HG02885 (cell line): ENCODE measurements around the gene UBA1.

ENCODE experiments used
- ATAC-seq: cut with Tn5 transposase; IDR thresholded peaks from one replicate; pipeline ENCODE4 v1.9.1; 2021; ENCODE audit warnings: mild to moderate bottlenecking; ENCODE audit not compliant: unreplicated experiment, poor library complexity

The UBA1 gene

GRCh38 chrX:47193475-47194193 lies at the start of gene UBA1:
UBA1 (plus strand) TSS chrX:47193829; CDS start chrX:47198803, 4,974 bp downstream.
- peak; percentile 82 for ATAC-seq

- peak; percentile 7 for ATAC-seq
Measured at GRCh38 chrX:47143894-47144625, 49.6 kb upstream of the UBA1 start.

- ATAC-seq = peak; percentile 91
Measured at GRCh38 chrX:47144626-47145394, 48.8 kb upstream of the UBA1 start, which contains the start of the genes NDUFB11 and RBM10. NDUFB11 (minus strand) TSS chrX:47144702; CDS start chrX:47144679, 23 bp downstream. RBM10 (plus strand) TSS chrX:47145221; CDS start chrX:47147482, 2,261 bp downstream.

GRCh38 chrX:47145395-47146120 lies 48.1 kb upstream of the UBA1 start:
- ATAC-seq = peak; percentile 31

- no peak for ATAC-seq
Measured at GRCh38 chrX:47146121-47146935, 47.3 kb upstream of the UBA1 start.

- no peak for ATAC-seq
Measured at GRCh38 chrX:47146936-47147859, 46.4 kb upstream of the UBA1 start.

GRCh38 chrX:47148946-47149345 lies 44.7 kb upstream of the UBA1 start:
- ATAC-seq = no peak

- no peak for ATAC-seq
Measured at GRCh38 chrX:47151435-47151834, 42.2 kb upstream of the UBA1 start.

GRCh38 chrX:47156611-47157520 lies 36.8 kb upstream of the UBA1 start:
- no peak for ATAC-seq

- no peak for ATAC-seq
Measured at GRCh38 chrX:47158131-47158530, 35.5 kb upstream of the UBA1 start.

- no peak for ATAC-seq
Measured at GRCh38 chrX:47158781-47159180, 34.8 kb upstream of the UBA1 start.

- no peak for ATAC-seq
Measured at GRCh38 chrX:47160781-47161180, 32.8 kb upstream of the UBA1 start.

GRCh38 chrX:47162927-47163583 lies 30.6 kb upstream of the UBA1 start:
- no peak for ATAC-seq

- ATAC-seq = no peak
Measured at GRCh38 chrX:47164420-47164819, 29.2 kb upstream of the UBA1 start.

GRCh38 chrX:47166126-47166525 lies 27.5 kb upstream of the UBA1 start:
- ATAC-seq = no peak

GRCh38 chrX:47168495-47169073 lies 25.0 kb upstream of the UBA1 start:
- no peak for ATAC-seq
